Measurements from ENCODE around the gene SSX2.
"Not testable (repeated sequence)": the region's sequence is repeated elsewhere in the genome, so short reads cannot be mapped to it uniquely, and the experiment has no call there.

Gene SSX2, protein sequence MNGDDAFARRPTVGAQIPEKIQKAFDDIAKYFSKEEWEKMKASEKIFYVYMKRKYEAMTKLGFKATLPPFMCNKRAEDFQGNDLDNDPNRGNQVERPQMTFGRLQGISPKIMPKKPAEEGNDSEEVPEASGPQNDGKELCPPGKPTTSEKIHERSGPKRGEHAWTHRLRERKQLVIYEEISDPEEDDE

DNA sequence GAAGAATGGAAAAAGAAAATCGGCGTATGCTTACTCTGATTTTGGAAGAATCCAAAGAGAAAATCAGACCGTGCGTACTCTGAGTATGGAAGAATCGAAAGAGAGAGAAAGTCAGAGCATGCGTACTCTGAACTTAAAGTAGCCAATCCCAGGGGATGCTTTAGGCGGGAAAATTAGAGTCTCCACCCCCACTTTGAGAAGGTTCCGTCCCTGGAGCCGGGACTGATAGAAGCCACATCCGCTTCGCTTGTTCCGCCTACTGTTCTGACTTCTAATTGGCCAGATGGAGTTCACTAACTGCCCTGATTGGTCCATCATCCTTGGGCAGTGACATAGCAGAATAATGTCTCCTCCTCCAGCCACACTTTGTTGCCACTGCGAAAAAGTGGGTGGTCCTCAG is at the start of gene SSX2:
Gene SSX2 (minus strand): TSS at position 101 of the 400 bp plus-strand sequence. CDS start 1,429 bp downstream, outside the sequence.
- not testable (repeated sequence) for DNase-seq

DNA sequence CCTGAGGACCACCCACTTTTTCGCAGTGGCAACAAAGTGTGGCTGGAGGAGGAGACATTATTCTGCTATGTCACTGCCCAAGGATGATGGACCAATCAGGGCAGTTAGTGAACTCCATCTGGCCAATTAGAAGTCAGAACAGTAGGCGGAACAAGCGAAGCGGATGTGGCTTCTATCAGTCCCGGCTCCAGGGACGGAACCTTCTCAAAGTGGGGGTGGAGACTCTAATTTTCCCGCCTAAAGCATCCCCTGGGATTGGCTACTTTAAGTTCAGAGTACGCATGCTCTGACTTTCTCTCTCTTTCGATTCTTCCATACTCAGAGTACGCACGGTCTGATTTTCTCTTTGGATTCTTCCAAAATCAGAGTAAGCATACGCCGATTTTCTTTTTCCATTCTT is 44.0 kb upstream of the SSX2 start, which contains the start of gene SSX2B:
Gene SSX2B (plus strand): TSS at position 301 of the 400 bp plus-strand sequence. CDS start 1,429 bp downstream, outside the sequence.
- not testable (repeated sequence) for DNase-seq

DNA sequence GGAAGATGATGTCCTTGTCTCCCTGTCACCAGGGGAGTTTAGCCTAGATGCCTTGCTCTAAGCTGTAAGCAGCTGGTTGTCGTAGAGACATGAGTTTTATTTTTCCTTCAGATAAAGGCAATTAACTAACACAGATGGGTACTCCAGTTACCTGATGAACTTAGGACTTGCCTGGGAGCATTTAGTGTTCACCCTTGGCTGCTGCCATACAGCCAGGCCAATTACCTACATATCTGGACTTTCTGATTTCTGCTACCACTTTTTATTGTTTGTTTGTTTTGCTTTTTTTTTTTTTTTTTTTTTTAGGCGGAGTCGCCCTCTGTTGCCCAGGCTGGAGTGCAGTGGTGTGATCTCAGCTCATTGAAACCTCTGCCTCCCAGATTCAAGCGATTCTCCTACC is 14.9 kb downstream of the SSX2 start:
- DNase-seq, result not testable (repeated sequence)

DNA sequence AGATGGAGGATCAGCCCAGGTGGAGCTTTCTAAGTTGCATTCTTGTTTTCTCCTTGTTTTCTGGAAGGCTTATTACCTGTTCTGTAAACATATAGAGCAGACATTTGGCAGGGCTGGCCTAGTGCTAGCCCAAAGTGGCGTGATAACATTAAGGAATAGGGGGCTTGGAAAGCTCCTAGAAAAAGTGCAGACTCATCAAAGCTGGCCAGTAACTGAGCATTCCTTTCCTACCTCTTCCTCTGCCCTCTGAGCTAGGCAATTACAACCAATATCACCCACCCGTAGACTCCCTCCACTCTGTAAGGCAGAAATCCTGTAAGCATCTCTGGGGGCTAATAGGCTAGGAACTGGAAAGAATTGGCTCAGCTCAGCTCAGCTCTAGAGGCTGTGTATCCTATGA is 44.8 kb downstream of the SSX2 start:
- DNase-seq, result not testable (repeated sequence)

DNA sequence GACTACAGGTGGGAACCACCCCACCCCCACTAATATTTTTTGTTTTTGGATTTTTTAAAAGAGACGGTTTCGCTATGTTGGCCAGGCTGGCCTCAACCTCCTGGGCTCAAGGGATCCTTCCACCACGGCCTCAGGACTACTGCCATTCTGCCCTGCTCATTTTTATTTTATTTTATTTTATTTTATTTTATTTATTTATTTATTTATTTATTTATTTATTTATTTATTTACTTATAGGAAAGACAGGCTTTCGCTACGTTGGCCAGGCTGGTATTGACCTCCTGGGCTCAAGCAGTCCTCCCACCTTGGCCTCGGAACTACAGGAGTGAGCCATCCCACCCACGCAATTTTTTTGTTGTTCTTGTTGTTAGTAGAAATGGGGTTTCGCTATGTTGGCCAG is 51.5 kb downstream of the SSX2 start:
- not testable (repeated sequence) for DNase-seq

GRCh38 chrX:52654800-52655199 is 52.2 kb downstream of the SSX2 start, which contains the start of gene SSX7:
TSS of gene SSX7 (minus strand) at chrX:52654900. CDS start at chrX:52653472, 1,428 bp downstream.
- not testable (repeated sequence) for DNase-seq

DNA sequence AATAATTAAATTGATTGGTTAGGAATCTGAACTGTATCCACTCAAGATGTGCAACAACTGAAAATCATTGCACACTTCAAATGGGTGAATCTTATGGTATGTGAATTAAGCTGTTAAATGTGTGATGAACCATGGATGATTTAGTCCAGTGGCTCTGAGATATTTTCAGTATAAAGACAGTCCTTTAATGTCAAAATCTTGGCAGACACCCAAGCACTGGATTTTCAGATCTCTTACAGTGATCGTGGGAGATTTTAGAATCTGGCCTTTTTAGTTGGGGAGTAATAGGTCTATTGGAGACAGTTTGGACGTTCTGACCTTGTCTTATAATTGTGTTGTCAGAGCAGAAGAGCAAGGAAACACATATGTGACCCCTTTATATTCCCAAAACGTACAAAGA is 56.3 kb downstream of the SSX2 start:
- not testable (repeated sequence) for DNase-seq

- DNase-seq, result not testable (repeated sequence)
These were observed 58.0 kb downstream of the SSX2 start for GRCh38 chrX:52648956-52649355.

Data from activated gamma-delta T cell treated with Interleukin-2 at 50 U/mL for 16 hours (primary cell).